NOMO-1 treated with dmso at 0.1 percent for 144 hours (cell line): ENCODE results near the gene ABHD17B.

Experiments used
- DNase-seq: peaks from one replicate; lab custom pipeline; 2025; ENCODE audit not compliant: unreplicated experiment; lab: John Stamatoyannopoulos, UW

The ABHD17B gene

DNA sequence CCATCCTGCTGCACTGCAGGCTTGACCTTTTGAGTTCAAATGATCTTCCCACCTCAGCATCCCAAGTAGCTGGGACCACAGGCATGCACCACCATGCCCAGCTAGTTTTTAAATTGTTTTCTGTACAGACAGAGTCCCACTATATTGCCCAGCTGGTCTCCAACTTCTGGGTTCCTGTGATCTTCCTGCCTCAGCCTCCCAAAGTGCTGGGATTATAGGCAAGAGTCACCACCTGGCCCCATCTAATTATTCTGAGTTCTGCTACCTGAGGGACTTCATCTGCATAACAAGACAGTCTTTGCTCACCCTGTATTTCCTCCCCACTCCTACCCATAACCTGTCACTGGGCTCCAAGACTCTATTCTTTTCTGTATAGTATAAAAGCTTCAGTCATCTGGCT is 88.1 kb downstream of the ABHD17B start:
- no peak for DNase-seq

DNA sequence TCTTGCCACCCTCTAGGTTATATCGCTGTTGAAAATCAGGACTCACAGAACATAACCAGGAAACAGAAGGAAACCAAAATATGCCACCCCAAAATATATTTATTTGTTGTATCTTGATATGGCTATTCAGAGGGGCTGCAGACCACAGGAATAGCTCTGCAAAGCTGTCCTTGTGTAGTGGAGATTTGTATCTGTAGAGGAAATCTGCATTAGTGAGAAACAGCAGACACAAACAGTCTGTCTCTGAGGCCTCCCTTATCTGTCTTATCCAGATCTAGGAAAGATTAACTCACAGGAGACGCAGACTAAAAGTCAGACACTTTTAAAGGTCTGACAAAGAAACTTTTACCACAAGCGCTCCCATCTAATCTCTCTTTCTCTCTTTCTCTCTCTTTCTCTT is 88.5 kb downstream of the ABHD17B start:
- no peak for DNase-seq

DNA sequence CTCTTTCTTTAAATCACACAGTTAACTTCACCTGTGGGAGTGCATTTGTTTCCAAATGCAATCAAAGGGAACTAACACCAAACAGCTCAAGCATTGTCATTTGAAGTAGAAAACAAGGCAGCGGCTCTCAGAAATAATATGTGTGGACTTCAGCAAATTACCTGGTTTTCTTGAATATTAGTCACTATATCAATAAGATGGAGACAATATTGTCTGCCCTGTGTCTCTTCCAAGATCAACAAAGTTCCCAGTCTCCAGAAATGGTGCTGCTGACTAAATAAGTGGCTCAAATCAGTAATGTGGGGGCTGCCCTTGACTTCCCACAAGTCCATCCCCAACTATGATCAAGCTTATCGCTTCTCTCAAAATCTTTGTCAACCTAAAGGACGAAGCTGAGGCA is 89.6 kb downstream of the ABHD17B start:
- DNase-seq = no peak

DNA sequence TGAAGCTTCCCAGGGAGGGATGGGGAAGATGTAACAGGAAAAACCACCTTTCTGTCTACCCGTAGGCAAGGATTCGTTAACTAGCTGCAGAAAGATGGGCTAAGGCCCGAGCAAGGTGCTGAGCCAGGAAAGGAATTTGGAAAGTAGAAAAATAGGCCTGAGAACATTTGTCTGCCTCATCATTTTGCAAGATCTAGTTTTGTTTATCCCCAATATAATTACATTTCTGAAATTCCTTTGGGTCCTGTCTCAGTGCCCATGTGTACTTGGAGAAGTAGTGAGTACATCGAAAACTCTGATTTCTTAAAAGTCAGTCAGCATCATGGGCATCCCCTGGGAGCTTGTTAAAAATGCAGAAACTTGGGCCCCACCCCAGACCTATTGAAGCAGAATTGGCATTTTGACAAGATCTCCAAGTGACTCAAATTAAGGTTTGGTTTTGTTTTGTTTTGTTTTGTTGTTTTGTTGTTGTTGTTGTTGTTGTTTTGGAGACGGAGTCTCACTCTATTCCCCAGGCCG is 90.5 kb downstream of the ABHD17B start:
- no peak for DNase-seq

DNA sequence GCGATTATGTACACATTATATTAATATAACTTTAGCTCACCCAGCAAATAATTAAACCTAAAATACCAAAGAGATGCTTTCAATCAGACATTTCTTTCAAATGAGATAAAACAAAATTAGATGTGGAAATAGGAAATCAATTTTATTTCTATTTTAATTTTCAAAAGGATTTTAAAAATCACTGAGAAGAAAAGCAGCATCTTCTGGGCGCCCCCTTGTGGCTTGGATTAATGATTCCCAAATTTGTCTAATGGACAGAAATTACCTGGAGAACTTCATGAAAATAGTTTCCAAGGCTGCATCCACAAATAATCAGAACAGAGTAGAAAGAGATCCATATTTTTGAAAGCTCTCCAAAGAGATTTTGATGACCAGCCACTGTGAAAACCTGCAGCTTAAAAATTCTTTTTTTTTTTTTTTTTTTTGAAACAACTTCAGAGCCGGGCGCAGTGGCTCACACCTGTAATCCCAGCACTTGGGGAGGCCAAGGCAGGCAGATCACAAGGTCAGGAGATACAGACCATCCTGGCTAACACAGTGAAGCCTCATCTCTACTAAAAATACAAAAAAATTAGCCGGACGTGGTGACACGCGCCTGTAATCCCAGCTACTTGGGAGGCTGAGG is 91.8 kb downstream of the ABHD17B start:
- no peak for DNase-seq

- DNase-seq = no peak
Observed at GRCh38 chr9:71816916-71817451, 94.0 kb downstream of the ABHD17B start.
